ENCODE results near the gene CACNA1B. TPM values are rescaled to one million over a fixed set of nuclear protein-coding genes. Genes with fewer than 3 reads are reported as not detected.

CACNA1B gene
- total RNA-seq, 1 experiment from 2014 or later: not detected

- Mint-ChIP-seq H3K36me3 (ENCODE audit: insufficient read depth, unreplicated experiment) (no peaks in the 10 kb centered on the region), H3K9me3 (ENCODE audit: low read depth, unreplicated experiment) (no peaks in the 10 kb centered on the region), H3K4me1 (ENCODE audit: low read depth, unreplicated experiment) (no peaks in the 10 kb centered on the region), H3K4me3 (ENCODE audit: low read depth, unreplicated experiment) (no peak overlapping the region), H3K27ac (ENCODE audit: unreplicated experiment) (no peak overlapping the region), H3K27me3 (ENCODE audit: unreplicated experiment) (peaks cover 57% of the 10 kb centered on the region)
- DNase-seq: no peak
- intact Hi-C loops (cut with micrococcal nuclease; ENCODE audit: unreplicated experiment): no loop called here
- no TSS peak for BruUV-seq (replicated peaks)
- CTCF ChIA-PET: no interaction called here
- no peak for TF ChIP-seq CTCF (IDR thresholded peaks at IDR 0.05; ENCODE audit: unreplicated experiment)
Observed at GRCh38 chr9:138051586-138052321, 174.2 kb downstream of the CACNA1B start.

GRCh38 chr9:138052322-138052615 is 174.7 kb downstream of the CACNA1B start:
- Mint-ChIP-seq H3K9me3 (ENCODE audit: low read depth, unreplicated experiment) (no peaks in the 10 kb centered on the region), H3K4me1 (ENCODE audit: low read depth, unreplicated experiment) (no peaks in the 10 kb centered on the region), H3K27ac (ENCODE audit: unreplicated experiment) (no peak overlapping the region), H3K4me3 (ENCODE audit: low read depth, unreplicated experiment) (no peak overlapping the region), H3K27me3 (ENCODE audit: unreplicated experiment) (peaks cover 53% of the 10 kb centered on the region), H3K36me3 (ENCODE audit: insufficient read depth, unreplicated experiment) (no peaks in the 10 kb centered on the region)
- no peak for TF ChIP-seq CTCF (IDR thresholded peaks at IDR 0.05; ENCODE audit: unreplicated experiment)
- BruUV-seq (replicated peaks): no TSS peak
- intact Hi-C loops (cut with micrococcal nuclease; ENCODE audit: unreplicated experiment): no loop called here
- no peak for DNase-seq
- CTCF ChIA-PET: no interaction called here

GRCh38 chr9:138052635-138053320 is 175.2 kb downstream of the CACNA1B start:
- no peaks in the 10 kb centered on the region for H3K36me3 Mint-ChIP-seq (ENCODE audit: insufficient read depth, unreplicated experiment)
- no peak for DNase-seq
- no peaks in the 10 kb centered on the region for H3K9me3 Mint-ChIP-seq (ENCODE audit: low read depth, unreplicated experiment)
- no peaks in the 10 kb centered on the region for H3K4me1 Mint-ChIP-seq (ENCODE audit: low read depth, unreplicated experiment)
- H3K4me3 Mint-ChIP-seq (ENCODE audit: low read depth, unreplicated experiment): no peak overlapping the region
- CTCF ChIA-PET: no interaction called here
- no TSS peak for BruUV-seq (replicated peaks)
- TF ChIP-seq CTCF (IDR thresholded peaks at IDR 0.05; ENCODE audit: unreplicated experiment): no peak
- peaks cover 48% of the 10 kb centered on the region for H3K27me3 Mint-ChIP-seq (ENCODE audit: unreplicated experiment)
- intact Hi-C loops (cut with micrococcal nuclease; ENCODE audit: unreplicated experiment): no loop called here
- H3K27ac Mint-ChIP-seq (ENCODE audit: unreplicated experiment): no peak overlapping the region

GRCh38 chr9:138053321-138053868 is 175.8 kb downstream of the CACNA1B start:
- Mint-ChIP-seq H3K36me3 (ENCODE audit: insufficient read depth, unreplicated experiment) (no peaks in the 10 kb centered on the region), H3K4me3 (ENCODE audit: low read depth, unreplicated experiment) (no peak overlapping the region), H3K27me3 (ENCODE audit: unreplicated experiment) (peaks cover 44% of the 10 kb centered on the region), H3K27ac (ENCODE audit: unreplicated experiment) (no peak overlapping the region), H3K9me3 (ENCODE audit: low read depth, unreplicated experiment) (no peaks in the 10 kb centered on the region), H3K4me1 (ENCODE audit: low read depth, unreplicated experiment) (no peaks in the 10 kb centered on the region)
- intact Hi-C loops (cut with micrococcal nuclease; ENCODE audit: unreplicated experiment): no loop called here
- CTCF ChIA-PET: no interaction called here
- no peak for DNase-seq
- TF ChIP-seq CTCF (IDR thresholded peaks at IDR 0.05; ENCODE audit: unreplicated experiment): no peak
- BruUV-seq (replicated peaks): no TSS peak
